DND-41 (cell line): ENCODE measurements around the gene CRYBA1.

ENCODE experiments used
- EZH2 ChIP-seq: IDR thresholded peaks from 3 replicates; pipeline ENCODE4 v1.6.1; 2012; ENCODE audit warnings: borderline replicate concordance, low read depth, mild to moderate bottlenecking, moderate library complexity, low read length, inconsistent platforms; ENCODE audit not compliant: severe bottlenecking
- TF ChIP-seq, protein P1 (sequence below): IDR thresholded peaks from 2 replicates; pipeline ENCODE4 v1.5.1; 2012; ENCODE audit warnings: borderline replicate concordance, low read length, moderate library complexity, mild to moderate bottlenecking; ENCODE audit not compliant: poor library complexity, severe bottlenecking; ENCODE audit errors: extremely low read depth

DNA sequence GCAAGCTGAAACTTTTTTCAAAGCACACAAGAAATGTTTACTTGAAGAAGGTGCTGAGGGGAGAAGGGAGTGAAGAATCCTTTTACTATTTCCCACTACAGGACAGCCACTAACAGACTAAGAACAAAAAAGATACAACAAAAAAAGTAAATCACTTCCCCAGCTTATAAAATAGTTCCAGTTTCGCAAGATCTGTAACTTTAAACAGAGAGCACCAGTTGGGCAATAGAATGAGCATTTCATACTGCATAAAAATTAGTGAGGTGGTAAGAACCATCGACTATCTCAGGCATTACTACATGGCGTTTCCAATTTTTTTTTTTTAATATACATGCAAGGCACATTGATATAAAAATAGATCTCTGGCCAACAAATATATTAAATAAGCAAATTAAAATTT is 11.1 kb downstream of the CRYBA1 start:
- TF ChIP-seq EZH2 = no peak
- TF ChIP-seq, protein P1, sequence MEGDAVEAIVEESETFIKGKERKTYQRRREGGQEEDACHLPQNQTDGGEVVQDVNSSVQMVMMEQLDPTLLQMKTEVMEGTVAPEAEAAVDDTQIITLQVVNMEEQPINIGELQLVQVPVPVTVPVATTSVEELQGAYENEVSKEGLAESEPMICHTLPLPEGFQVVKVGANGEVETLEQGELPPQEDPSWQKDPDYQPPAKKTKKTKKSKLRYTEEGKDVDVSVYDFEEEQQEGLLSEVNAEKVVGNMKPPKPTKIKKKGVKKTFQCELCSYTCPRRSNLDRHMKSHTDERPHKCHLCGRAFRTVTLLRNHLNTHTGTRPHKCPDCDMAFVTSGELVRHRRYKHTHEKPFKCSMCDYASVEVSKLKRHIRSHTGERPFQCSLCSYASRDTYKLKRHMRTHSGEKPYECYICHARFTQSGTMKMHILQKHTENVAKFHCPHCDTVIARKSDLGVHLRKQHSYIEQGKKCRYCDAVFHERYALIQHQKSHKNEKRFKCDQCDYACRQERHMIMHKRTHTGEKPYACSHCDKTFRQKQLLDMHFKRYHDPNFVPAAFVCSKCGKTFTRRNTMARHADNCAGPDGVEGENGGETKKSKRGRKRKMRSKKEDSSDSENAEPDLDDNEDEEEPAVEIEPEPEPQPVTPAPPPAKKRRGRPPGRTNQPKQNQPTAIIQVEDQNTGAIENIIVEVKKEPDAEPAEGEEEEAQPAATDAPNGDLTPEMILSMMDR = no peak
